ENCODE data around the gene WHAMM.
"Not testable (repeated sequence)": the region's sequence is repeated elsewhere in the genome, so short reads cannot be mapped to it uniquely, and the experiment has no call there.

Gene WHAMM

DNA sequence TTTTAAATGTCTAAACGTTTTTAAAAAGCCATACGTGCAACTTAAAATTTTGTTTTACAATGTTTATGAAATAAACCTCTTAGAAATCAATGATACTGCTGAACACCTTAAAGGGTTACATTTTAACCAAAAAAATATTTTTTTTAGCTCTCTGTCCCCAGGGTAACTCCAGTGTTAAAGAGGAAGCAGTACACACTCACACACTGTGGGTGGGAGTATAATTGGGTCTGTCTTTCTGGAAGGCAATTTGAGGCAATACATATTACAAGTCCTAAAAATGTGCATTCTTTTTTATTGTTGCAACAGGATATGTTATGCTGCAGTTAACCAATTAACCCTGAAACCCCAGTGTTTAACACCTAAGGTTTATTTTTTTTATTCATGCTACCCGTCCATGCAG is 34.1 kb downstream of the WHAMM start:
- DNase-seq, result no peak

DNA sequence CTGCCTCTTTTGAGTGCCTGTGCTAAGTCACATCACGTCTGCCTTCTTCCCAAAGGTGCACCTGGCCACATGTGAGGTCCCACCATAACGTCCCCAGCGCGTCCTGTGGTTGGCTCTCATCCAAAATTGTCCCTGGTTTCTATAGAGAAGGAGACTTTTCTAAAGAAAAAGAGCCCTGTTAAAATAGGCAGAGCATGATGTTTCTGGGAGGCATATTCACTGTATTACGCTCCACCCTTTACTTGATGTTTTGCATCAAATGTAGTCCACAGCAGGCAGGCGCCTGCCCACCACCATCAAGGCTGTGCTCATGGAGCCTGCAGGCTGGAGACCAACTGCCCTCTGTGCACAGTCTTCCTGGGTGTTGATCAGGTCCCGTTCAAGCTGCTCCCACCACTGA is 36.3 kb downstream of the WHAMM start:
- no peak for DNase-seq

DNA sequence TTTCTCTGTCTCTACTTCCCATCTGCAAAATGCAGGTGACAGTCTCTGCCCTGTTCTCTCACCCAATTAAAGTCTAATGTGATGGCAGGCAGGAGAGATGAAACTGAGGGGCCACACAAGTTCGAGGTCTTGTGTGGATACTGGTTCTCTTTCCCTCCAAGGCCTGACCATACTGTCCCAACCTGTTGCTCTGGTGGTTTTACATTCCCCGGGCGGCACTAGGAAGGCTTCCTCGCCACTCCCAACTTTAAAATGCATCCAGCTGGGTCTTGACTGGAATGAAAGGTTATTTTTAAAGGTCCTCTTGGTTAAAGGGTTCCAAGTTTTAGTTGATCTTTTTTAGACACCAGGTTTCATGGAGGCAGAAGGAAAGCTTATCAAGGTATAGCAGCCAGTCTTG is 37.2 kb downstream of the WHAMM start:
- DNase-seq, result no peak

DNA sequence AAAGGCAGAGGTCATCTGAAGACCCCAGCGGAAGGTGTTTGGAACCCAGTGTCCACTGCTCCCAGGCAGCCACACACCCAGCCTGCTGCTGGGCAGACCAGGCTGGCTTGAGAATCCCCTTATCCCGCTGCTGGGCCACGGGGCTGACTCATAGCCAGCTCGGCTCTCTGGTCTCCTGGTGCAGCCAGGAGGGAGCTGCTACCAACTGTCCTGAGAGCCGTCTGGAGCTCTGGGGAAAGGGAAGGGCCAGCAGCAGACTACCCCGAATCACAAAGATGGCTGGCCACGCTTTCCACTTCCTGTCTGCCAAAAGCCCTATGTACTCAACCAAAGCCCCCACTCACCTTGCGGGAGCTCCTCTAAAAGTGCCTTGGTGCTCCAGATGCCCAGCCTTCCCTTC is 38.3 kb downstream of the WHAMM start:
- no peak for DNase-seq

- no peak for DNase-seq
Observed at GRCh38 chr15:82848241-82848993, 39.0 kb downstream of the WHAMM start.

- peak; percentile 40 for DNase-seq
Observed at GRCh38 chr15:82849556-82850512, 40.4 kb downstream of the WHAMM start.

- no peak for DNase-seq
Observed at GRCh38 chr15:82850731-82851130, 41.3 kb downstream of the WHAMM start.

GRCh38 chr15:82851306-82851850 is 42.0 kb downstream of the WHAMM start:
- no peak for DNase-seq

- no peak for DNase-seq
Observed at GRCh38 chr15:82851981-82852511, 42.6 kb downstream of the WHAMM start.

GRCh38 chr15:82852941-82853561 is 43.6 kb downstream of the WHAMM start:
- no peak for DNase-seq

- no peak for DNase-seq
Observed at GRCh38 chr15:82854554-82854953, 45.1 kb downstream of the WHAMM start.

DNA sequence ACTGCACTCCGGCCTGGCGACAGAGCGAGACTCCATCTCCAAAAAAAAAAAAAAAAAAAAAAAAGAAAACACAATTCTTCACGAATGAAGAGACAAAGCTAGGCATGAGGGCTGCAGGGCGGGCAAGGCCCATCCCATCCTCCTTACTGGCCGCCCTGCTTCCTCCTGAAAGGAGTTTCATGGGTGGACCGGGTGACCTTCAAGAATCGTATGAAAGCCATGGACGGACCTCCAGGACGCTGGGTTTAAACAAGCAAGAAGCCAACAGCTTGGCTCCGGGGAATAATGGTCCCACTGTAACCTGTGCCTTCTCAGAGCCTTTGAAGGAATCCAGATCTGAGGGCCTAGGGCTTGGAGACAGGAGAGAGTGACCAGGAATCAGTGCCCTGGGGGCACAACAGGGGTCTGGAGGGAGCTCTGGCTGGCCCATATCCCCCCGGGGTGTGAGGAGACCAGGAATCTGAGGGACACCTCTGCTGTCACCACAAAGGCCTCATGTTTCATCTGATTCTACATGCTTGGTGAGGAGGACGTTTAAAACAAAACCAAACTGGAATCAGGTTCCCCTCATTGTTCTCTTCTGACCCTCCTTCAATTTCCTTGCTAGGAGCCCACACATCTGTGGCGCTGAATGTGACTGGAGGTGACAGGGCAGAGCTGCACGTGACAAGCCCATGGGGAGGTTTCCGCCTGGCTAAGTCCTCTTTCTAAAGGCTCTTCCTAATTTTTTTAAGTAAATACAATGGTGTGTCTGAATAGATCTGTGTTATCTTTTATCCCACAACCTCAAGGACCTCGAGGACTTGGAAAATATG is 46.1 kb downstream of the WHAMM start:
- no peak for DNase-seq

- no peak for DNase-seq
Observed at GRCh38 chr15:82856397-82857170, 47.2 kb downstream of the WHAMM start.

DNA sequence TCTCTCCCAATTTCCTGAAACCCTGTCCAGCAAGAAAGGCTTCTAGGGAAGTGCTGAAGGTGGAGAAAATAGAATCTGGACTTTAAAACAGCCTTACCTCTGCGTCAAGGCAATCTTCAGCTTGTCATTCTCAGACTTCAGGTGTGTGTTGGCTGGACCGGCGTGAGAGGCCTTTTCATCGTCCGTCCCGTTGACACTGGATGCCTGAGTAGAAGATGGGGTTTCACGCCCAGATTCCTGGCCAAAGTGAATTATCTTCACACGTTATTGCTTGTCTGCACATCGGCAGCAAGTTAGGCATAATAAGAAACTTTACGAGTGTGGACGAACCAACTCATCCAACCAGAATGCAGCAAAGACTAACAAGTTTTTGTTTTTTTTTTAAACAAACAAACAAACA is 49.5 kb downstream of the WHAMM start:
- DNase-seq, result no peak

- DNase-seq, result no peak
Observed at GRCh38 chr15:82862886-82863285, 53.5 kb downstream of the WHAMM start.

DNA sequence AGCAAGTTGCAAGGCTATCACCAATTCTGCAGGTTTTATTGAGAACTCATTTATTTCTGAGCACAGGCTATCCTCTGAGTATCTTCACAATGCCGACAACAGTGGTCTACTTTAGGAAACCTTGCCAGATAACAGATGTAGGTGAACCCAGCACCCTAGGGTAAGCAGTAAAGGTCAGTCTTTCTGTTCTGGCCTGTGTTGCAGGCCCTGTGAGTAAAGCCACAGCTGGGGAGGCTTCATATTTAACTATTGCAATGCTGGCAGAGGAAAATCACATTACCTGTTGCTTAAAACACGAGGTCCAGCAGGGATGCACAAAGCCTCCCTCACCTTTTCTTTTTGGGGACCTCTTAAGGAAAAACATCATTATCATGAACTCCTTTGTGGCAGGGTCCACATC is 55.5 kb downstream of the WHAMM start:
- DNase-seq, result no peak

GRCh38 chr15:82865581-82865980 is 56.2 kb downstream of the WHAMM start:
- DNase-seq, result not testable (repeated sequence)

DNA sequence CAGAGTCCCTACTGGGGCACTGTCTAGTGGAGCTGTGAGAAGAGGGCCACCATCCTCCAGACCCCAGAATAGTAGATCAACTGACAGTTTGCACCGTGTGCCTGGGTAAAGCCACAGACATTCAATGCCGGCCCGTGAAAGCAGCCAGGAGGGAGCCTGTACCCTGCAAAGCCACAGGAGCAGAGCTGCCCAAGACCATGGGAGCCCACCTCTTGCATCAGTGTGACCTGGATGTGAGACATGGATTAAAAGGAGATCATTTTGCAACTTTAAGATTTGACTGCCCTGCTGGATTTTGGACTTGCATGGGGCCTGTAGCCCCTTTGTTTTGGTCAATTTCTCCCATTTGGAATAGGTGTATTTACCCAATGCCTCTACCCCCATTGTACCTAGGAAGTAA is 56.6 kb downstream of the WHAMM start:
- not testable (repeated sequence) for DNase-seq

- no peak for DNase-seq
Observed at GRCh38 chr15:82870727-82871320, 61.4 kb downstream of the WHAMM start.

DNA sequence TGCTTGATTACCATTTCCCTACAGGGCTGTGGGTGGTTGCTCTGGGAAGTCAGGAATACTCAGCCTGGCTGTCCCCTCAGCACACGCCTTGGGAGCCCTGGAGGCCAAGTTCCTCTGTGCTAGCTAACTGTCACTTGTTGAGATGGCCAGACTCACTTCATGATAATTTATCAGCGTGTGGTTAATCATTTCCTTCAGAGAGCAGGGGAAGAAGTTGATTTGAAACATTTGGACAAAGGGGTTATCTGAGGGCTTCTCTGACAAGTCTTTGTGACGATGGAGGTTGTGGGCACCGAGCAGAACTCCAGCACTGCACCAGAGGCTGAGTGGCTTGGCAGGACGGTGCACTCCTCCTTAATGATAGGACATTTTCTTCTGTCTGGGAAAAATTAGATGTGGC is 61.9 kb downstream of the WHAMM start:
- no peak for DNase-seq
